ENCODE data around the gene RNF145.

The RNF145 gene

DNA sequence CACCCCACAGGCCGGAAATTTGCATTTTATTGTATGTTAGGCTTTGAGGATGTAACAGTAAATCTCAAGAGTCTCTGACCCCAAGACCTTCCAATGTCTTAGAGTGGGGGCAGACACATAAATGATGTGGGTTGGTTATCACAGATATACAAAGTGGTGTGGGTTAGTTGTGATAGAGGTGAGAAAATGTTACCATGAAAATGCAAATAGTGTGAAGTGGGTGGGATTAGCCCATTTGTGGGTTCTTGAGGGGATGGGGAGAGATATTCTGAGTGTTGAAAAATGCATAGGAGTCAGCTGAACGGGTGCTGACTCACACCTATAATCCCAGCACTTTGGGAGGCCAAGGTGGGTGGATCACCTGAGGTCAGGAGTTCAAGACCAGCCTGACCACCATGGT, 7.9 kb upstream of the RNF145 start:
- DNase-seq (ENCODE audit: low spot score) = no peak

DNA sequence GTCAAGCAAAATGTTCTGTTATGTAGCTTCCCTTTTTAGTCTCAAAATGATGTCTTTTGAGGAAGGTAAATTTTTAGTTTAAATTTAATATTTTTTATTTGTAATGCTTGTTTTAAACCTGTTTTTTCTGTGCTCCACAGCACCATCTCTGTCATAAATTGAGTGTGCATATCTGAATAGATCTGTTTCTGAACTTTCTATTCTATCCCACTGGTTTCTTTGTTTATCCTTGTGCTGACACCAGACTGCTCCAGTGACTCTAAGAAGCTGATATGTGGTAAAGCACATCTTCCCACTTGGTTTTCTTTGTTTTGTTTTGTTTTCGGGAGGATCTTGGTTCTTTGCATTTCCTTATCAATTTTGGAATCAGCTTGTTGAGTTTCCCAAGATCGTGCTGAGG, 7.1 kb upstream of the RNF145 start:
- no peak for DNase-seq (ENCODE audit: low spot score)

DNA sequence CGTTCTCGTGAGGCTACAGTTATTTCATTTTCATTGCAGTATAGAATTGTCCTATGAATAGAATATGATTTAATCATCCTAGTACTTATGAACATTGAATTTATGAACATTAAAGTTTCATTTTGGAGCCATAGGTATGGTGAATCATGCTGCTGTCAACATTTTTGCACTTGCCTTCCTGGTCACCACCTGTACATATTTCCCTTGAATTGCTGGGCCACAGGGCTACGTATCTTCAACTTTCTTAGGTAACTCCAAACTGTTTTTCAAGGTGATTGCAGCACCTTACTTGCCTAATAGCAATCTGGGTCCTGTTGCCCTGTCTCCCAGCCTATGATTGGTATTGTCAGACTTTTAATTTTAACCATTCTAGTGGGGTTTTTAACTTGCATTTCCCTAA, 6.5 kb upstream of the RNF145 start:
- DNase-seq (ENCODE audit: low spot score) = no peak

DNA sequence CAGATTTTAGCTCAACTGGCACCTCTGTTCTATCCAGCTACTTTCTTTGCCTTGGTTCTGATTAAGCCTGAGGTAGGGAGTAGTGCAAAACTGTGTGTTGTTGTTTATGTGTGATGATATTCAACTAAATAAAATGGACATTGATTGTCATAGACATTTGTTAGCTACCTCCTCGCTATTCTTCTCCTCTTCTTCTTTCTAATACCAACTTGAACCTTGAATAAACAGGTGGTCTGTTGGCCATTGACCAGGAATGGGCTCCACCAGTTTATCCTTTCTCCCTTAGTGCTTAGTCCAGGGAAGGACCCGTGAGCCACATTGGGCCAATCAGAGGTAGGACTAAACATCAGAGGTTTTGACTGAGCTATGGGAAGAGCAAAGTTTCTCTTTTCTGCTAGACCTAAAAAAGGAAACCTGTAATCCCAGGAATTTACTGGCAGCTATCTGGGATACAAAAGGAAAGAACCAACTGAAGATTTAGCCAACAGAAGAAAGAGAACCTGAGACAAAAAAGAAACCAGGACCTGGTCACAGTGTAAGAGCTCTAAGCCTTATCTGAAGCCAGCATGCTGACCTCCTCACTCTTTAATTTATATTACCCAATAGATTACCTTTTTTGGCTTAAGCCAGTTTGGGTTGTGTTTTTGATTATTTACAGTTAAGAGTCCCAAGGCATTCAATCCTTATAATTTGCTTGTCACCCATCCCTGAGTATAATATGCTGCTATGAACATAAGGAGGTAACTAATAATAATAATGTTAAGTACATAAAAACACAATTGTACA, 5.3 kb upstream of the RNF145 start:
- no peak for DNase-seq (ENCODE audit: low spot score)

DNA sequence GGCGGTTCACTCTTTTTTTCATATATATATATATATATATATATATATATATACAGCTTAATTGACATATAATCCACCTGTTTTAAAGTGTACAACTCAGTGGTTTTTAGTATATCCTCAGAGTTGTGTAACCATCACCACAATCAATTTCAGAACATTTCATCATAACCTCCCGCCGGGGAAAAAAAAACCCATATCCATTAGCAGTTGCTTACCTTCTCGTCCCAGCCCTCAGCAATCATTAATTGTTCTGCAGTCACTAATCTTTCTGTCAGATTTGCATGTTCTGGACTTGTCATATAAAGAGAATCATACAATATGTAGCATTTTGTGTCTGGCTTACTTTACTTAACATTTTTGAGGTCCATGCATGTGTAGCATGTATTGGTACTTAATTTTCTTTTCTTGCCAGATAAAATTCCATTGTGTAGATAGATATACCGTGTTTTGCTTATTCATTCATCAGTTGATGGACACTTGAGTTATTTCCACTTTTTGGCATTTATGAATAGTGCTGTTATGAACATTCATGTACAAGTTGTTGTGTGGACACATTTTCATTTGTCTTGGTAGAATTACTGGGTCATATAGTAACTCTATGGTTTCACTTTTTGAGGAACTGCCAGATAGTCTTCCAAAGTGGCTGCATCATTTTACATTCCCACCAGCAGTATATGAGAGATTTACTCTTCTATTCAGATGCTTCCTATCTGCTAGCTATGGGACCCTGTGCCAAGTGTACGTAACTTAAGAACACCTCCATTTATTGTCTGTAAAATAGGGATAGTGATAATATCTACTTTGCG, 3.5 kb upstream of the RNF145 start:
- DNase-seq (ENCODE audit: low spot score) = no peak

DNA sequence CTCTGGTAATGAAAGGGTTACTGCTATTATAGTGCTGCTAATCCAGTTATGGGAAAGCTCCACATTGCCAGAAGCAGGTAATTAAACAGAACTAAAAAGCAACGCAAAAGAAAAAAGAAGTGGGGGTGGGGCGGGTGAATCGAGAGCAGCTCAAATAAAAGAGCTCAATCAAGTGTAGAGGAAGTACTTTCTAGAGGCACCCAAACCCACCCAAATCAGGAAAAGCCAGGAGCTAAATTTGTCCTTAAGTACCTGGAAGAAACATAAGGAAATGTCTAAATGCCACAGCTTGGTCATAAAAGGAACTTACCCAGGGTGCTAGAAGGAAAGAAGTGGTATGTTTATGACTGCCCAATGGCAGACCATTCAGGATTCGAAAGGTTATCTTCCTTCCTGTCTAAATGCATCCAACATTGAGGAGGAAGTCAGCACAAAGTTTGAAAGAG, 2.4 kb upstream of the RNF145 start:
- no peak for DNase-seq (ENCODE audit: low spot score)

DNA sequence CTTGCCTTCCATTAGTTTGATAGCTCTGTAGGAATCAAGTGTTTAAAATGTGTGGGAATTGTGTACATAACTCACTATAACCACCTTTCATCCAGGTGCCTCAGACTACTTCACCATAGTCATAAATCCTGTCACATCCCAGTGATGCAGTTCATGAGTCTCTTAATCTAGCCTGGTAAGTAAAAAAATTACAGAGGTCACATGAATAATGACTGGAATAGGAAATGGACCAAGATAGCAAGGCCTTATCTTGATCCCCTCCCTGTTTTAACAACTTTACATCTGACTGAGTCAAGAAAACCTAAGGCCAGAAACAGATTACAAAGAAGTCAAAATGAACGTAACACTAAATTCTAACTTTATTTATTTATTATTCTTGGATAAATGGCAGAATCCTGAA, 1.5 kb upstream of the RNF145 start:
- DNase-seq (ENCODE audit: low spot score) = no peak

DNA sequence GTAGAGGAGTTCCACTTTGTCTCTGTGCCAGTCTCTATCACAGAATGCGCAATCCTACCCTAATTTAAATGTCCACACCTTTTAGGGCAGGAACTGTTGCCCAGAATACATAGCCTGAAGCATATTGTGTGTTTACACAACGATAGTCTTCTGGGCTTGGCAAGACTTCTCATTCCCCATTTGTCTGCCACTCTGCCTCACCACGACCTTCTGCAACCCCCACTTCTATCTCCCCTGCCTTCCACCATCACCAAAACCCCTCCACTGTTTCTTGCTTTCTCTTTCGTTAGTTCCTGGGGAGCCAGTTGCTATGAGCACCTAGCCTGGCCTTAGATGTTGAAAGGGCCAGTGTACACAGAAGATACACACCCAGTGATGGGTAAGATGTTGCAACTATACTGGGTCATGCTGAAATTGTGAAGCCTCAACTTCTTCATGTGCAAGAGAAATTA, 883 bp upstream of the RNF145 start:
- no peak for DNase-seq (ENCODE audit: low spot score)

DNA sequence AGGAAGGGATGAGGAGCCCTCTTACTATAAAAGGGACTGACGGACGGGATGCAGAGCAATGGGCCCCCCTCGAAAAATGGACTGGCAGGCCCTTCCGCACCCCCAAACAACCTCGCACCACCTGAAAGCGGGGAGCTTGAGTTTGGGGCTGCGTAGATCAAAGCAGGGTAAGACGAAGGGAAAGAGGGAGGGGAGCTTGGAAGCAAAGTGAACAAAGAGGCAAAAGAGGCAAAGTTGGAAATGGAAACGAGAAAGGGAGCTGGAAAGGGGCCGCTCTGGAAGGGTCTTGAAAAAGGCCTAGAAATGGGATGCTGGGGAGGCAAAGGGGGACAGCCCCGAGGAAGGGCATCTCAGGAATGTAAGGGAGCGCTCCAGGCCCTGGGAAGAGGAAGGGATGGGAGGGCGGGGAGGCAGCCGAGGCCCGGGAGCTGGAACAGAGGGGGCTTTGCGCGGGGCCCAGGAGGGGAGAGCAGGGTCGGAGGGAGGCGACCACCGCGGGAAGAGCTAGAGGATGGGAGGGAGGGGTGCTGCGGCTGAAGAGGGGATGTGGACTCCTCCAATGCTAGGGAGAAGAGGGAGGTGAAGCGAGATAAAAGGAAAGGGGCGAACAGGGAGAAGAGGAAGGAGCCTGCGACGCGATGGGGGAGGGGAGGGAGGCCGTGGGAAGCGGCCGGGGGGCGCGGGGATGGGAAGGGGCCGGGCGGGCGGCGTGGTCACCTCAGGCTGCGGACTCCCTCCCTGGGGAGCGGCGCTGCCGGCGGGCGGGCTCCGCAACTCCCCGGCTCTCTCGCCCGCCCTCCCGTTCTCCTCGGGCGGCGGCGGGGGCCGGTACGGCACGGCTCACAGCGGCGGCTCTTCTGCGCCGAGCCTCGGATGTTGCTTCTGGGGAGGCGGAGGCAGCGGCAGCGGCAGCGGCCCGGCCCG, 577 bp downstream of the RNF145 start:
- DNase-seq (ENCODE audit: low spot score) = peak; percentile 34

DNA sequence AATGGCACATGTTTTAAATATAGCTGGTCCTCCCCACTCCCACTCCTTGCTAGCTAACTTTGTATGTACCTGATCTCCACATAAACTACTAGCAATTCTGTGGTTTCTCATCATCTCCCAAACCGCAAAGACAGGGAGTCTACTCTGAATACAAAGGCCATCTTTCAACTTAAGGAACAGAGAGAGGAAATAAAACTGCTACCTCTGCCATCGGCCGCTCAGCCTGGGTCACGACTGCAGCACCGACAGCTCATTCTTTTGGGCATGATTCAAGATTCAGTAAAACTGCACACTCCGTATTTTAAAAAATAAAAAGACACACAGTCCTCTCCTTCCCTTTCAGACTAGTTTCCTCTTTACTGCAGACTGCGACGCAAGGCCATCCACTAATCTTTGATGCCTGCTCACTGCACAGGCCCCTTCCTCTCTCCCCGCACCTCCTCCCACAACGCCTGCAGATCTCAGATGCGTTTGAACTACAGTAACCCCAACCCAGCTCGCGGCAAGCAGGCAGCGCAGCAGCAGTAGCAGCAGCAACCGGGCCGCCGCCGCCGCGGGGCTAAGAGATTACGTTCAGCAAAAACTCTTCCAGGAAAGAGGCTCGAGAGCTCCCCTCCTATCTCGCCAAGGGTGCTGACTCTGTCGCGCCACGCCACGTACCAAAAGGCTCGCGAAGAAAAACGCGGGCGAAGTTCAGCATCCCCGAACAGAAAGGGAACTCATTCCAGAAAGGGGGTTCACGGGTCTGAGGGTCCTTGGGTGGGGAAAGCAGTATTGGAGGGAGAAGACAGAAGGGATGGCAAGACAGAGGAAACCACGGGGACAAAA, 1.5 kb downstream of the RNF145 start:
- peak; percentile 86 for DNase-seq (ENCODE audit: low spot score)

DNA sequence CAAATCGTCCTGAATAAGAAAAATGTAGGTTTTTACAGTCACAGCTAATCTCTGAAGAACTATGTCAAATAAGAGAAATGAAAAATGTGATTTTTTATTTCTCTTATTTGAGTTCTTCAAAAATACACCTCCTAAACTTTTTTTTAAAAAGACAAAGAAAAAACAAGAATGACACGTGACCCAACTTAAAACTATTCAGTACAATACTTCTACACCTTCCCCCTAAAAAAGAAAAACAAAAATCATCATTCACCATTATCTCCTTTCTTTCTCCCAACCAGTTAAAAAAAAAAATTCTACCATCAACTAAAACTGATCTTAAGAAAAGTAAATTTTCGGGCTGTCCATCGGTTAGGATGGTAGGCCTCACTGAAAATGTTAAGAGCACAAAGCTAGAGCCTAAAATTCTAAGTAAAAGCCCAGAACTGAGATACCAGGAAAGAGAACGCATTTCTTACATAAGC, 2.1 kb downstream of the RNF145 start:
- no peak for DNase-seq (ENCODE audit: low spot score)

DNA sequence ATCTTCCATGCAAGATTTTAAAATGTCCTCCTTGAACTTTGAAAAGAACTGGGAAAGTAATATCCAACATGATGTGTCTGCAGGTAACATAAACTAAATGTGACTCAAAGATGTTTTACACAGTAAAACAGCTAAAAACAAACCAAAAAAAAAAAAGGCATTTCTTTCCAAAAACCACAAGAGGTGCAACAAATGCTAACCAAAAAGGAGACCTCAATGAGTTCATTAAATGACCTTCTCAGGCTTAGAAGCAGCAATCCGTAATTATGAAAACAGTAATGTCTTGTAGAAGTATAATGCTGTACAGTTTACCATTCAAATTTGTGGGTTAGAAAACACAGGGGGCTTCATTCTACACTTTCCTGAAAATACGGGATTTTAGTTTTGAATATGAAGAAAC, 2.5 kb downstream of the RNF145 start:
- no peak for DNase-seq (ENCODE audit: low spot score)

DNA sequence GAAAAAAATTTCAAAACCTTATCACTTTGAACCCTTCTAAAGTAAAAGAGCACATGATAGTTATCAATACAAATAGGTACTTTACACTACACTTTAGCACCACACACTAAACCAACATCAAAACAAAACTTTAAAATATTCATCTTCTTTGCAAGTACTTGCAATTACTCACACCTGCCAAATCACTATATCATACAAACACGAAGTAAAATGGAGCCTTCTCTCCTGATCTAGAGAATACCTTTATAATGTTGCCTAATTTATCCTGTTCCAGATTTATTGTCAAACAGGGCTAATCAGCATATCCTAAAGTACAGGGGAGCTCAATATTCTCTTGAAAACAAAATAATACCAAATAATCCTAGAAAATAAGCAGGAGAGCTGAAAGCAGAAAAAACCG, 3.0 kb downstream of the RNF145 start:
- peak; percentile 5 for DNase-seq (ENCODE audit: low spot score)

DNA sequence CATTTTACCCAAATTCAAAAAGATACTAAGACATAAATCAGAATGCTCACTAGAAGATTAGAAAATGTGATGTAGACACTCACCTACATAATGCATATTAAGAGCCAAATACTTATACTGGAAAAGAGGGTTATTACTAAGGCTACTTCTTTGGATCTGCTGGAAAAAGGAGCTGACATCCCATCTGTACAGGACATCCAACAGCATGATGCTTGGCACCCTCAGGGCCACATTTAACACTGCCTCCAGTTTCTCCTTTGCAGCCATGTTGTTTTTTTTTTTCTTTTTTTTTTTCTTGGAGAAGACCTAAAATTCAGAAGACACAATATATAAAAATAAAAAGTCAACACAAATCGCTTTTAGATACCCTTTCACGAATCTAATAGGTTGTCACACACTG, 6.0 kb downstream of the RNF145 start:
- DNase-seq (ENCODE audit: low spot score) = no peak

DNA sequence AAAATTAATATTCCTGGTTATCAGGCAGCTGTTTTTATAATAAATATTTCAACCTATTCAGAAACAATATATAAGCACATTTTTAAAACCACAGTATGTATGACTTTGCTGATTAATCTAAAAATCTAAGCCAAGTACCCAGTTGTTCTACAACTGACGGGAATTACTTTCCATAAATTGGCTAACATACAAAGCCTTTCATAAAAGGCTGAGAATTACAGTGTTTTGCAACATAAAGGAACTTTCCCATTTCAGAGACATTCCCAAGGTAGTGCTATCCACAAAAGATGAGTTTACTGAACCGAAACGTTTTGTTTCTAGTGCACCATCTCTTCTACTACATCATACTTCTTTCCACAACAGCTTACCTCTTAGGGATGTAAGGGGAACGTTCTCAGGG, 7.2 kb downstream of the RNF145 start:
- no peak for DNase-seq (ENCODE audit: low spot score)

DNA sequence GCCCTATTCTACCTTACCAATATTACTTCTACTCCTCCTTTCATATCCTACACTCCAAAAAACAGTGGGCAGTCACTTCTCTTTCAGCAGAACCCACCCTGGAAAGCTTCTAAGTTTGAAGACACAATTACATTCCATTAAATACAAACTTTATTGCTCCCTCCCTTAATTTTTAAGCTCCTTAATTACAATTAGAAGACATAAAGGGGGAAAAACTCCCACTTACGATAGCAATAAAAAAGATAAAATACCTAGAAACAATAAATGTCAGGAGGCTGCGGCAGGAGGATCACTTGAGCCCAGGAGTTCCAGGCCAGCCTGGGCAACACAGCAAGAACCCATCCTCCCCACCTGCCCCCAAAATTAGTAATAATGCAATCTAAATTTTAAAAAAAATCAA, 9.6 kb downstream of the RNF145 start:
- DNase-seq (ENCODE audit: low spot score) = no peak

DNA sequence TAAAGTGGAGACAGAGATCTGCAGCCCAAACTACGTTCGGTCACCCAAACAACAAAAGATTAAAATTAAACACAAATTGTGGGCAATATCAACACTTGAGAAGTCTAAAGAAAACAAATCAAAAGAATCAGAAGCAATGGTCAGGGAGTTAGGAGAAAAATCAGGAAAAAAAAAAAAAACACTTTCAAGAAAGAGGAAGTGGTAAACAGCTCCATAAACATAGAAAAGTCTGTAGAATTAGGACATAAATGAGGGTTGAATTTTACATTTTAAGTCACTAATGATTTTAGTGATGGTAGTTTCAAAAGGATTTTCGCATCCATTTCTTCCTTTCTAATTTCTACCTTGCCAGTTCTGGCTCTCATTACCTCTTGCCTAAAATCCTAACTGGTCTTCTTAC, 10.1 kb downstream of the RNF145 start:
- no peak for DNase-seq (ENCODE audit: low spot score)

DNA sequence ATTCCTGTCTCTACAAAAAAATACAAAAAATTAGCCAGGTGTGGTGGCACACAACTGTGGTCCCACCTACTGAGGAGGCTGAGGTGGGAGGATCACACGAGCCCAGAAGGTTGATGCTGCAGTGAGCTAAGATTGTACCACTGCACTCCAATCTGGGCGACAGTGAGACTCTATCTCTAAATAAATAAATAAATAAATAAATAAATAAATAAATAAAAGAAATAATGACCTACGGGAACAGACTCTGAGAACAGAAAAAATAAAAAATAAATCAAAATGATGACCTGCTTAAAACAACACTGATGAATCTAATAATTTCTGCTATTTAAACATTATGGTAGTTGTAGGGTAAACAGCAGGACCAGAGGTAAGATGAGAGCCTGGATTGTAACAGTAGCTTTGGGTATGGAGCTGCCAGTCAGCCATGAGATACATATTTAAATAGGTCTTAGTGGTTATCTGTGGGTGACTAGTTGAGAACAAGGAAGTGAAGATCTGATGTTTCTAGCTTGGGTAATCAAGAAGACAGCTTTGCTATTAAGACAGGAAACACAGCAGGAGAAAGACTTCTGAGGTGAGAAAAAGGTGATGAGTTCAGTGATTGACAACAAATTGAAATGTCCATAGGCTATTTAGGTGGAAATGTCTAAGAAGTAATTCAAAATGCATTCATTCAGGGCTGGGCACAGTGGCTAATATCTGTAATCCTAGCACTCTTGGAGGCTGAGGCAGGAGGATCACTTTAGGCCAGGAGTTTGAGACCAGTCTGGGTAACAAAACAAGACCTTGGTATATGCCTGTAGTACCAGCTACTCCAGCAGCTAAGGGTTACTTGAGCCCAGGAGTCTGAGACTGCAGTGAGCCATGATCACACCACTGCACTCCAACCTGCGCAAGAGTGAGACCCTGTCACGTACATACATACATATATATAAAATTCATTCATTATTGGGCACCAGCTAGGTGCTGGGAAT, 11.0 kb downstream of the RNF145 start:
- peak; percentile 69 for DNase-seq (ENCODE audit: low spot score)

DNA sequence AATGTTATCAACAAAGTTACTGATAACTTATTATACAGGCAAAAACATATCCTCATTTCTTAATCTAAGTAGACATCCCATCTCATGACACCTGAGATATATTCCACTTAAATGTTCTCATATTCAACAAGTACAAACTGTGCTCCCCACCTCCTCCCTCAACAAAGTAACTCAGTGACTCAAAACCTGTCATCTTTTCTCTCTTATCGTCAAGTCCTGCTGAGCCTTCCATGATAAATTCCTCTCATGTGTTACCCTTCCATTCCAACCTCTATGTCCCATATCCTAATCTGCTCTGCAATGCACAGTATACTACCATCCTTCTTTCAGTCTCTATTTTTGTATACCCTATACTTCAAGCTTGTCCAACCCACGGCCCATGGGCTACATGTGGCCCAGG, 13.6 kb downstream of the RNF145 start:
- DNase-seq (ENCODE audit: low spot score) = no peak

DNA sequence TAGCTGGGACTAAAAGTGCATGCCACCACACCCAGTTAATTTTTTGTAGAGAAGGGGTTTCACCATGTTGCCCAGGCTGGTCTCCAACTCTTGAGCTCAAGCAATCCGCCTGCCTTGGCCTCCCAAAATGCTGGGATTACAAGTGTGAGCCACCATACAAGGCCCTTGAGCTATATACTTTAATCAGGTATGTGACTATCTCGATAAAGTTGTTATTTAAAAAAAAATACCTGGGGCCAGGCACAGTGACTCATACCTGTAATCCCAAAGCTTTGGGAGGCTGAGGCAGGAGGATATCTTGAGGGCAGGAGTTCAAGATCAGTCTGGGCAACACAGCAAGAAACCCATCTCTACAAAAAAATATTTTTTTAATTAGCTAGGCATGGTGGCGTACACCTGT, 19.2 kb downstream of the RNF145 start:
- no peak for DNase-seq (ENCODE audit: low spot score)
